GM23248 (cell line): ENCODE data around the gene JMJD7. TPM values are rescaled to one million over a fixed set of nuclear protein-coding genes. Genes with fewer than 3 reads are reported as not detected.

Experiments used
- DNase-seq: peaks from one replicate; pipeline ENCODE4 v3.0.0-alpha.2; 2015
- H2AFZ ChIP-seq: fragments of 200-600 bp; sonication (generic); 2 replicates; pipeline ENCODE4 v1.6.1; 2016; ENCODE audit warnings: antibody characterized with exemption
- H3F3A ChIP-seq: fragments of 200-600 bp; sonication (generic); 2 replicates; pipeline ENCODE4 v1.6.1; 2016; ENCODE audit warnings: mild to moderate bottlenecking, antibody characterized with exemption, mixed run types; ENCODE audit not compliant: insufficient read depth
- H3K27ac ChIP-seq: fragments of 200-600 bp; sonication (generic); 2 replicates; pipeline ENCODE4 v1.5.1; 2016; ENCODE audit warnings: mild to moderate bottlenecking
- H3K27me3 ChIP-seq: fragments of 200-600 bp; sonication (generic); replicated peaks from 2 replicates; pipeline ENCODE4 v1.6.1; 2016; ENCODE audit warnings: mild to moderate bottlenecking; ENCODE audit not compliant: insufficient read depth
- H3K36me3 ChIP-seq: fragments of 200-600 bp; sonication (generic); 2 replicates; pipeline ENCODE4 v1.6.1; 2016; ENCODE audit warnings: low read depth, mild to moderate bottlenecking
- H3K4me1 ChIP-seq: fragments of 200-600 bp; sonication (generic); 2 replicates; pipeline ENCODE4 v1.6.1; 2016; ENCODE audit warnings: mild to moderate bottlenecking; ENCODE audit not compliant: insufficient read depth
- H3K4me2 ChIP-seq: fragments of 200-600 bp; sonication (generic); one replicate; pipeline ENCODE4 v1.6.1; 2016; ENCODE audit warnings: mild to moderate bottlenecking; ENCODE audit not compliant: unreplicated experiment
- H3K4me3 ChIP-seq: fragments of 200-600 bp; sonication (generic); 2 replicates; pipeline ENCODE4 v1.5.1; 2016; ENCODE audit warnings: mild to moderate bottlenecking
- H3K79me2 ChIP-seq: fragments of 200-600 bp; sonication (generic); 2 replicates; pipeline ENCODE4 v1.6.1; 2016; ENCODE audit warnings: mild to moderate bottlenecking; ENCODE audit not compliant: insufficient read depth
- H3K9ac ChIP-seq: fragments of 200-600 bp; sonication (generic); 2 replicates; pipeline ENCODE4 v1.6.1; 2016; ENCODE audit warnings: mild to moderate bottlenecking
- H3K9me2 ChIP-seq: fragments of 200-600 bp; sonication (generic); 2 replicates; pipeline ENCODE4 v1.6.1; 2016; ENCODE audit warnings: mixed run types, mild to moderate bottlenecking, moderate library complexity; ENCODE audit not compliant: insufficient read depth
- H3K9me3 ChIP-seq: fragments of 200-600 bp; sonication (generic); one replicate; pipeline ENCODE4 v1.6.1; 2017; ENCODE audit warnings: low read depth
- H4K20me1 ChIP-seq: fragments of 200-600 bp; sonication (generic); 2 replicates; pipeline ENCODE4 v1.6.0; 2016; ENCODE audit not compliant: insufficient read depth
- EZH2 ChIP-seq: fragments of 200-600 bp; sonication (generic); IDR thresholded peaks from 2 replicates; pipeline ENCODE4 v1.6.1; 2018; ENCODE audit warnings: antibody characterized with exemption, mild to moderate bottlenecking; ENCODE audit not compliant: insufficient read depth, poor library complexity, severe bottlenecking
- EZH2phosphoT487 ChIP-seq: fragments of 200-600 bp; sonication (generic); IDR thresholded peaks from 2 replicates; pipeline ENCODE4 v1.6.1; 2018; ENCODE audit warnings: antibody characterized with exemption, moderate library complexity, mild to moderate bottlenecking, low read depth; ENCODE audit not compliant: insufficient read depth
- WGBS, 2 experiments: methylation state at CpG; one replicate each; pipeline ENCODE4 v1.1.6; 2015 to 2017; ENCODE audit warnings: low lambda C conversion rate in 2 of 2, low coverage in 1 of 2; ENCODE audit errors: missing lambda C conversion rate in 2 of 2; 5-methylcytosine and 5-hydroxymethylcytosine counted together
- in situ Hi-C: fragments of 300-500 bp; cut with MboI; formaldehyde crosslinking; loops from 2 replicates; pipeline ENCODE4 v1.15.0; 2020
- polyA plus RNA-seq: library from polyadenylated mRNA; unstranded; fragments of >200 nt; fragmentation: Nextera tagmentation; extraction: Ambion mirVana; gene quantifications from 2 replicates; pipeline ENCODE4 v1.2.1, GENCODE V29; 2016
- total RNA-seq: library from RNA; depleted of rRNA; stranded (reverse); fragments of >200 nt; shearing (Covaris generic); gene quantifications from 2 replicates; pipeline ENCODE4 v1.2.3, GENCODE V29; 2014

JMJD7 gene
- total and polyA plus RNA-seq, 2 experiments from 2014 or later: 3.5 to 11.7 TPM

- no peaks in the 10 kb centered on the region for H3K9me2 ChIP-seq
- in situ Hi-C loops: no loop called here
- H3K9ac ChIP-seq: no peak overlapping the region
- H3K4me3 ChIP-seq: no peak overlapping the region
- WGBS, 2 experiments: 81 to 83% methylated on average over 19 of the region's 19 CpGs
- DNase-seq: no peak
- no peaks in the 10 kb centered on the region for H3K79me2 ChIP-seq
- H2AFZ ChIP-seq: no peak overlapping the region
- TF ChIP-seq EZH2phosphoT487 (no peak), EZH2 (no peak)
- no peak overlapping the region for H3K27ac ChIP-seq
- H3K27me3 ChIP-seq: no peaks in the 10 kb centered on the region
- H3K4me2 ChIP-seq: no peak overlapping the region
- H3K4me1 ChIP-seq: no peaks in the 10 kb centered on the region
- no peaks in the 10 kb centered on the region for H4K20me1 ChIP-seq
- no peaks in the 10 kb centered on the region for H3K9me3 ChIP-seq
- H3F3A ChIP-seq: no peaks in the 10 kb centered on the region
- no peaks in the 10 kb centered on the region for H3K36me3 ChIP-seq
Measured at GRCh38 chr15:41862515-41863116, 34.7 kb downstream of the JMJD7 start.

GRCh38 chr15:41865490-41866055 lies 37.7 kb downstream of the JMJD7 start:
- H3F3A ChIP-seq: no peaks in the 10 kb centered on the region
- H3K36me3 ChIP-seq: no peaks in the 10 kb centered on the region
- no peak for TF ChIP-seq EZH2
- TF ChIP-seq EZH2phosphoT487: no peak
- H3K4me3 ChIP-seq: no peak overlapping the region
- no peak overlapping the region for H2AFZ ChIP-seq
- H3K9me2 ChIP-seq: no peaks in the 10 kb centered on the region
- no peak overlapping the region for H3K9ac ChIP-seq
- H3K4me1 ChIP-seq: no peaks in the 10 kb centered on the region
- no peaks in the 10 kb centered on the region for H3K79me2 ChIP-seq
- H3K9me3 ChIP-seq: no peaks in the 10 kb centered on the region
- WGBS, 2 experiments: 71% methylated on average over 18 of the region's 18 CpGs
- H3K4me2 ChIP-seq: no peak overlapping the region
- DNase-seq: no peak
- no peaks in the 10 kb centered on the region for H4K20me1 ChIP-seq
- no peaks in the 10 kb centered on the region for H3K27me3 ChIP-seq
- in situ Hi-C loops: no loop called here
- no peak overlapping the region for H3K27ac ChIP-seq

- no peak for DNase-seq
- Histone ChIP-seq H4K20me1 (no peaks in the 10 kb centered on the region), H3K9me3 (no peaks in the 10 kb centered on the region), H2AFZ (no peak overlapping the region), H3K4me1 (no peaks in the 10 kb centered on the region), H3K9ac (no peak overlapping the region), H3K27me3 (no peaks in the 10 kb centered on the region), H3K27ac (no peak overlapping the region), H3K4me3 (no peak overlapping the region), H3K4me2 (no peak overlapping the region), H3K79me2 (no peaks in the 10 kb centered on the region), H3K9me2 (no peaks in the 10 kb centered on the region), H3K36me3 (no peaks in the 10 kb centered on the region), H3F3A (no peaks in the 10 kb centered on the region)
- in situ Hi-C loops: no loop called here
- 74 to 78% methylated on average over 8 of the region's 8 CpGs for WGBS, 2 experiments
- TF ChIP-seq EZH2phosphoT487: no peak
- no peak for TF ChIP-seq EZH2
Measured at GRCh38 chr15:41866263-41866703, 38.4 kb downstream of the JMJD7 start.

GRCh38 chr15:41866872-41867579 lies 39.1 kb downstream of the JMJD7 start:
- Histone ChIP-seq H3K9ac (no peak overlapping the region), H3K4me3 (no peak overlapping the region), H3K4me2 (no peak overlapping the region), H3K79me2 (no peaks in the 10 kb centered on the region), H3K36me3 (no peaks in the 10 kb centered on the region), H4K20me1 (no peaks in the 10 kb centered on the region), H3F3A (no peaks in the 10 kb centered on the region), H3K27ac (no peak overlapping the region), H3K9me3 (no peaks in the 10 kb centered on the region), H2AFZ (no peak overlapping the region), H3K9me2 (no peaks in the 10 kb centered on the region), H3K4me1 (no peaks in the 10 kb centered on the region), H3K27me3 (no peaks in the 10 kb centered on the region)
- no peak for TF ChIP-seq EZH2
- TF ChIP-seq EZH2phosphoT487: no peak
- in situ Hi-C loops: no loop called here
- 85 to 90% methylated on average over 21 to 22 of the region's 25 CpGs for WGBS, 2 experiments
- DNase-seq: no peak
